ENCODE results near the gene IFI6.
"Not testable (repeated sequence)": the region's sequence is repeated elsewhere in the genome, so short reads cannot be mapped to it uniquely, and the experiment has no call there.

The IFI6 gene

GRCh38 chr1:27649306-27649635, 22.7 kb downstream of the IFI6 start:
- no peak for DNase-seq

GRCh38 chr1:27648602-27649305, 23.2 kb downstream of the IFI6 start:
- no peak for DNase-seq

- DNase-seq = no peak
Observed at GRCh38 chr1:27647328-27647727, 24.7 kb downstream of the IFI6 start.

GRCh38 chr1:27646676-27647075, 25.3 kb downstream of the IFI6 start:
- no peak for DNase-seq

- DNase-seq = no peak
Observed at GRCh38 chr1:27645071-27645415, 26.9 kb downstream of the IFI6 start.

GRCh38 chr1:27644369-27645070, 27.5 kb downstream of the IFI6 start:
- no peak for DNase-seq

- DNase-seq = peak; percentile 72 to 75
Observed at GRCh38 chr1:27643600-27644368, 28.2 kb downstream of the IFI6 start.

- DNase-seq = not testable (repeated sequence)
Observed at GRCh38 chr1:27640514-27640913, 31.5 kb downstream of the IFI6 start.

- no peak for DNase-seq
Observed at GRCh38 chr1:27638805-27639204, 33.2 kb downstream of the IFI6 start.

GRCh38 chr1:27638047-27638734, 33.8 kb downstream of the IFI6 start:
- DNase-seq = no peak

GRCh38 chr1:27635396-27636142, 36.4 kb downstream of the IFI6 start:
- DNase-seq = no peak

- no peak for DNase-seq
Observed at GRCh38 chr1:27634985-27635367, 37.0 kb downstream of the IFI6 start, which contains the start of gene FGR. FGR (minus strand) TSS chr1:27635185; CDS start chr1:27623916, 11,269 bp downstream.

- peak; percentile 43 to 48 for DNase-seq
Observed at GRCh38 chr1:27634177-27634984, 37.6 kb downstream of the IFI6 start.

GRCh38 chr1:27633640-27634176, 38.3 kb downstream of the IFI6 start:
- DNase-seq = no peak

GRCh38 chr1:27633298-27633610, 38.7 kb downstream of the IFI6 start:
- no peak for DNase-seq

- DNase-seq = peak; percentile 55 to 64
Observed at GRCh38 chr1:27632387-27633297, 39.4 kb downstream of the IFI6 start.

GRCh38 chr1:27630859-27631491, 41.0 kb downstream of the IFI6 start:
- no peak for DNase-seq

- no peak for DNase-seq
Observed at GRCh38 chr1:27628712-27629111, 43.3 kb downstream of the IFI6 start.

- not testable (repeated sequence) for DNase-seq
Observed at GRCh38 chr1:27627733-27628132, 44.3 kb downstream of the IFI6 start.

GRCh38 chr1:27627061-27627460, 44.9 kb downstream of the IFI6 start:
- DNase-seq = no peak
